Nucleus accumbens (tissue), 56 donors: ENCODE data around the gene BACH2.

Experiments
- DNase-seq, 56 donors: peaks; one replicate each; lab custom pipeline; 2025; lab: John Stamatoyannopoulos, UW

BACH2 gene

DNA sequence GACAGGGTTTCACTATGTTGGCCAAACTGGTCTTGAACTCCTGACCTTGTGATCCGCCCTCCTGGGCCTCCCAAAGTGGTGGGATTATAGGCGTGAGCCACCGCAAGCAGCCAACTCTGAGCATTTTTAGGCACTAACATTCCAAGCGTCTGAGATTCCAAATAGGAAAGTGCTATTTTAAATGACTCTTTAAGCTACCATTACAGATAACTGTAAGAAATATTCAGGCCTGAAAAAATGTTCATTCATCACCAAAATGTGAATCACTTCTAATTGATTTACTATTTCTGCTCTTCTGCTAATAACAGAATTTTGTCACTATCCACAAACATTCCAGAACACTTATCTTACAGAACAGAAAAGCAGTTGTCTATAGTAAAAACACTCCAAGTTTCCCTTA is 106.5 kb downstream of the BACH2 start:
- no peak for DNase-seq

- no peak for DNase-seq
Observed at GRCh38 chr6:90187437-90188121, 109.1 kb downstream of the BACH2 start.

DNA sequence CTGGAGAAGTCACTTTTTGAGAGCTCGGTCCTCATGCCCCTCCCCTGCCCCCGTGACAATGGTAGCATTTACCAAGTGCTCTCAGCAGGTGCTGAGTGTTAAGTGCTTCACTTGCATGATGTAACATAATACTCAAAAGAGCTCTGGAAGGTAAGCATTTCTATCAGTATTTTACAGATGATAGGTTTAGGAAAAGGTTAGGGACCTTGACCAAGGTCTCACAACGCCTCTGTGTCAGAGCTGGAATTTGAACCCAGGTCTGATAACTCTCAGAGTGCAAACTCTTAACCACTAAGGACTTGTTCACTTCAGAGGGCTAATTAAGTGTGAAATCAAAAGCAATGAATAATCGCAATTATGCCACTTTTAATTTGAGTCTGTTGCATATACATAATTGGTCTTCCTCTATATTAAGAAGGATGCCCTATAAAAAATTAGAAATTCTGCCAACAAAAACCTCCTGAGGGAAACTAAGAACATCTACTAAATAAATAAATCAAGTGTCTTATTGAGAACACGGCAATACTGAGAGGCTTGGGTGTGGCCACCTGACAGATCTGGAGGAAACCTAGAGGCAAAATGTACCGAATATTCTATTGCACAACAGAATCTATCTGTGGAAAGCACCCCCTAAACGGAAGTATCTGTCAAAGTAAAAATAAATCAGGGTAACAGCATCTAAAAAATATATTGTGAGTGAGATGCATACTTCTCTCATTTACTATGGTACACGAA is 109.8 kb downstream of the BACH2 start:
- DNase-seq: no peak

- no peak for DNase-seq
Observed at GRCh38 chr6:90186026-90186425, 110.6 kb downstream of the BACH2 start.

DNA sequence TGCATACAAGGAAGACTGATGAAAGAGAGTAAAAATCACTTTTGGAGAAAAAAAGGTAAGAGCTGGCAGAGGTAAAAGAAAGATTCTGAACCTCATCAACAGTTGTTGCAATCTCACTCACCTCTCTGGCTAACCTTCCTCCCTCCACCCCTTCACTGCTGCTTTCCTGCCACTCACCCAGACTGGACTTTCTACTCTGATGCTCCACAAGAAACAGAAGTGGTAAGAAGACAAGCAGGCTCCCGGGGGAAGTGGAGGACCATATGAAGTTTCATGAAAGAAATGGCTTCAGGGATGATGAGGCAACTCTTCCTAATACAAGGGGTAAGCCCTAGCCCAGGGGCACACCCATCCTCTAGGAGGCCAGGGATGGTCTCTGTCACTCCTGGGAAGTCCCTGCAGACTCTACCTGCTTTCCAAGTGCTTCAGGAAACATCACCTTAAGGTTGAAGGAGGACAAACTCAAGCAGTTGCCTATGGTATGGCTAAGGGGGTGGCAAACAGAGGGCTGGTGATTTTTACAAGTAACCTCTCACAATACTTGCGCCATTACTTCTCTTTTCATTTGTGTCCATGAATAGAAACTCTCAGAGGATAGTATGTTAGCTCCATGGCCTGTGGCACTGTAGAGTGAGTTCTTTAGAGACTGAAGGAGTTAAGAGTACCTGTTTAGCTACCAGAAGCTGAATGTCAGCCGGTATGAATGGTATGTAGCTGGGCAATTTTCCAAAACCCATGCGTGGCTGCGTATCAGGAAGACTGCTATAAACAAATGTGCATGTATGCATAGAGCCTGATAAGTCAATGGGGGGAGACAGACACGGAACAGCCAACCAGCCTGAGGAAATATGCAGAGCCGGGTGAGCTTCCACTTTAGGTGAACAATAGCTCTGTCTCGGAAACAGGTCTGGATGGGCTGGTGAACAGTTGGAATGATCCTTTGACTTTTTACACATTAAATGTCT is 112.0 kb downstream of the BACH2 start:
- no peak for DNase-seq

GRCh38 chr6:90183587-90184333 is 112.9 kb downstream of the BACH2 start:
- no peak for DNase-seq

DNA sequence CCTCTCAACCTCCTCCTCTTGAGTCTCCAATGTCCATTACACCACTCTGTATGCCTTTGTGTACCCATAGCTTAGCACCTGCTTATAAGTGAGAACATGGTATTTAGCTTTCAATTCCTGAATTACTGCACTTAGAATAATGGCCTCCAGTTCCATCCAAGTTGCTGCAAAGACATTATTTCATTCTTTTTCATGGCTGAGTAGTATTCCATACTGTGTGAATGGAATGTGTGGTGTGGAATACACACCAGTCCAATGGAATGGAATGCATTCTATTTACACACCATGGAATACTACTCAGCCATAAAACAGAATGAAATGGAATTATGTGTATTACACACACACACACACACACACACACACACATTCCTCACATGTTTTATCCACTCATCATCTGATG is 116.1 kb downstream of the BACH2 start:
- DNase-seq: no peak

DNA sequence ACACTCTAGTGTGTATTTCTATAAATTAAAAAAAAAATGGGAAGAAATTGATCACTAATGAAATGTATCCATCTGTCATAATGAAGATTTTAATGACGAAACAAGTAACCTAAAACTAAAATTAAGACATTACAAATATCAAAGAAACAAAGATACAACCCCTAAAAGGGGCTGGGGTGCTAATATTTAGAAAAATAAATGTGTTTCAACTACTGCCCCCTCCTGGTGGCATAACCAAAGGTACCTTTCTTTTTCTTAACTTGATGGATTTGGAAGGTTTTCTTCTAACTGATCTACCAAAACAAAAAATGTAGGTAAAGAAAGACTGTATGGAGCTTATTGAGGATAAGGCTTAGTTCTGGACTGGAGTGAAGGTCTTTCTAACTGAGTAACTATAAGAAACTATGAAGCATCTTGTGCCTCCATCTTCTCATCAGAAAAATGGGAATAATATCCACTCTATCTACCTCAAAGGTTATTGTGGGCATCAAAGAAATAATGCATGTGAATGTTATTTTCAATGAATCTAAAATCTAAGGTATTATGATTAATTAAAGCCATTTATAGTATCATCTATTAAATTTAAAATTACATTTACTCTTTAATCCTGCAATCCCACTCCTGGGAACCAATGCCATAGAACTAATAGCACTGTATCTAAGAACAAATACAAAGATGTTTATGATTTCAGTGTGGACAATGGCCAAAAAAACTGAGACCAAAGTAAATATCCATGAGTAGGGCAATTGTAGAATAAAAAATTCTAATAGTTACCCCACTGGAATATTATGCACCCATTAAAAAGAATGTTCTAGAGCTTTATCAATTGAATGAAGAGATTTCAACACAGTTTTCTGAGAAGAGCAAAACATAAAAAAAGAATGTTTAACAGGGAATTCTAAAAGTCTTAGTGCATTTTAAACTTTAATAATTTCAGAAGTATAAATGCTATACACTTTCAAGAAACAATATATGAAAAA is 117.2 kb downstream of the BACH2 start:
- DNase-seq: no peak

- DNase-seq: no peak
Observed at GRCh38 chr6:90178384-90178855, 118.2 kb downstream of the BACH2 start.

DNA sequence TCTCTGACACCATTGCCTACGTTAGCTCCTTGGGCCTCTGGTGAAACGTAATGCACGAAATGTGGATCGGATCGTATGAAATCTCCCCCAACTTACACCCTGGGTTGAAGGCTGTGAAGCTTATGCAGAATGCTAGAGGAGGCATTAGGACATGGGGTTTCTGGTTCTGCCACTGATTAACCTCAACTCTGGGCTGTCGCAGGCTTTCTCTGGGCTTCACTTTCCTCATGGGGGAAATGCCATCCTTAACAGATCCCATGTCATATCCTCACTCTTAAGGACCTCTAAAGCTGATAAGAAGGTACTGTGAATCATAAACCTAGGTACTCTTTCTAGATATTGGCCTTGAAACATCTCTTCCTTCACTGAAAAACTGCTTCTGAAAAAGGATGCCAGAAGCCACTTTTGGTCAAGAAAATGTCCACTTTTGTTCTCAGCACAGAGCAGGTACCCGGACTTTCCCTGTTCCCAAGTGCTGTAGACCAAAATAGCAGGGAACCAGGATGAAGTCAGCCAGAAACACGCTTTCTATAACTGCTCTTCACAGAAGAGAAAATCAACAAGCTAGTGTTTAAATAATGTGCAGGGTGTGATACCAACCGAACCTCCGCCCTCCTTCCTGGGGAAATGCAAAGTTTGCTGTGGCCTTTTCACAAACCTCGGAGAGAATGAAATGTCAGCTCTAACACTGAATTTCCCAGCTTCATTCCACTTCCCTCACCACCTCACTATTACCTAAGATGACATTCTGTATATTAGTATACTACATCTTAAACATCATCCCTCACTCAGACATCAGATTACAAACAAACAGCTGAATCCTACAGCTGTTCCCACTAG is 118.9 kb downstream of the BACH2 start:
- no peak for DNase-seq

- DNase-seq: no peak
Observed at GRCh38 chr6:90175627-90176538, 120.8 kb downstream of the BACH2 start.

DNA sequence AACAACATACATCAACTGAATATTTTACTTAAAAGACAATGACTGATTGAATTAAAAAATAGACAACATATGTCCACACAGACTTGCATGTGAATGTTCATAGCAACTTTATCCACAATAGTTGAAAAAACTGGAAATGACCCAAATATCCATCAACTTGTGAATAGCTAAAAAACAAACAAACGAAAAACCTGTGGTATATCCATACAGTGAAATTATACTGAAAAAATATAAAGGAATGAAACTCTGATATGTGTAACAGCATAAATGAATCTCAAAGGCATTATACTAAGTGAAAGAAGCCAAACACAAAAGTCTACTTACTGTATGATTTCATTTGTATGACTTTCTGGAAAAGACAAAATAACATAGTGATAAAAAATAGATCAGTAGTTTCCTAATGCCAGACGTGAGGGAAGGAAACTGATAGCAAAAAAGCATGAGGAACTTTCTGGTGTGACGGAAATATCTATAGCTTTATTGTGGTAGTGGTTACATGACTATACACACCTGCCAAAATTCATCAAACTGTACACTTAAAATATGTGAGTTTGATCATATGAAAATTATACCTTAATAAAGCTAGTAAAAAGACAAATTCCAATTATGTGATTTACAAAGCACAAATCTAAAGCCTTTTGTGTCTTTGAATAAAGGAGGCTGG is 123.2 kb downstream of the BACH2 start:
- no peak for DNase-seq

- DNase-seq: no peak
Observed at GRCh38 chr6:90170601-90171000, 126.0 kb downstream of the BACH2 start.

DNA sequence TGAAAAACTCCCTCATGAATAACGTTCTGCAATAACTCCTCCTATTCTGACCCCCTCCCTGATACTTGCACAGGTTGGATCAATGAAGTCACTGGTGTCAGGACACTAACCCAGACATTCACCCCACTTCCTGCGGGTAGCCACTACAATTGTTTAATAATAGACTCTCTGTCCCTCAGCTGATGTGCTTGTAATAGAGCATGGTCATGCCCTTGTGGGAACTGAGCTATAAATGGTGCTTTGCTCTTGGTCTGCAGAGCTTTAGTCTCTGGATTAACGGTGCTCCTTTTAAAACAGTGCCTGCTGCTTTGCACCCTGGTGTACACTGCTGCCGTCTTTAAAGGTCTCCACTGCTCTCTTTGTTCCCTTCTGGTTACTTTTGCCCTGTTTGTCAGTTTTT is 127.3 kb downstream of the BACH2 start:
- DNase-seq: no peak

GRCh38 chr6:90168693-90169131 is 127.9 kb downstream of the BACH2 start:
- DNase-seq: no peak
